CD8-positive, alpha-beta memory T cell (primary cell): ENCODE data around the gene ITGAE. TPM values are rescaled to one million over a fixed set of nuclear protein-coding genes. Genes with fewer than 3 reads are reported as not detected.

Source experiments
- CTCF ChIA-PET: fragments of 350-600 bp; sonication (Branson Sonifier 250); formaldehyde crosslinking; loops from one replicate; lab custom pipeline; 2021; ENCODE audit warnings: antibody characterized with exemption; lab: Charles Lee
- POLR2A ChIA-PET: fragments of 350-600 bp; sonication (Branson Sonifier 250); formaldehyde crosslinking; loops from one replicate; lab custom pipeline; 2021; ENCODE audit warnings: antibody characterized with exemption; lab: Charles Lee
- DNase-seq, 5 donors: peaks; one replicate each; pipeline versions ENCODE4 v3.0.0 to v3.0.0-alpha.2; 2020 to 2022; ENCODE audit warnings: mixed read lengths in 1 of 5
- H3K27ac ChIP-seq: one replicate; pipeline ENCODE4 v1.7.0; 2013; ENCODE audit warnings: low read depth, mild to moderate bottlenecking, low read length, moderate library complexity
- H3K27me3 ChIP-seq: 2 replicates; pipeline ENCODE4 v1.7.0; 2013; ENCODE audit warnings: low read length, mild to moderate bottlenecking; ENCODE audit not compliant: insufficient read depth, poor library complexity, severe bottlenecking
- H3K36me3 ChIP-seq: 2 replicates; pipeline ENCODE4 v1.7.0; 2013; ENCODE audit warnings: mild to moderate bottlenecking, low read length, moderate library complexity; ENCODE audit not compliant: insufficient read depth
- H3K4me1 ChIP-seq: 2 replicates; pipeline ENCODE4 v1.7.0; 2013; ENCODE audit warnings: mild to moderate bottlenecking, low read length, moderate library complexity; ENCODE audit not compliant: insufficient read depth
- H3K4me3 ChIP-seq: 2 replicates; pipeline ENCODE4 v1.7.0; 2013; ENCODE audit warnings: mild to moderate bottlenecking, low read length
- H3K9me3 ChIP-seq: 2 replicates; pipeline ENCODE4 v1.7.0; 2013; ENCODE audit warnings: mild to moderate bottlenecking, low read length
- H3K27ac Mint-ChIP-seq, 8 donors: one replicate each; pipeline ENCODE4 v1.8.0; 2020 to 2021; ENCODE audit warnings: mixed read lengths in 8 of 8, mild to moderate bottlenecking in 6 of 8, inconsistent platforms in 3 of 8, moderate library complexity in 3 of 8
- H3K27me3 Mint-ChIP-seq, 2 donors: one replicate each; pipeline ENCODE4 v1.8.0; 2020 to 2021; ENCODE audit warnings: mixed read lengths in 2 of 2, mild to moderate bottlenecking in 1 of 2, moderate library complexity in 1 of 2
- H3K36me3 Mint-ChIP-seq, 3 donors: one replicate each; pipeline ENCODE4 v1.8.0; 2020 to 2021; ENCODE audit warnings: mixed read lengths in 3 of 3, inconsistent platforms in 1 of 3, mild to moderate bottlenecking in 1 of 3
- H3K4me1 Mint-ChIP-seq, 3 donors: one replicate each; pipeline ENCODE4 v1.8.0; 2020 to 2021; ENCODE audit warnings: mixed read lengths in 3 of 3, inconsistent platforms in 1 of 3, mild to moderate bottlenecking in 1 of 3
- H3K4me3 Mint-ChIP-seq, 7 donors: one replicate each; pipeline ENCODE4 v1.8.0; 2020 to 2021; ENCODE audit warnings: mixed read lengths in 7 of 7, mild to moderate bottlenecking in 6 of 7, moderate library complexity in 4 of 7, inconsistent platforms in 2 of 7
- H3K9me3 Mint-ChIP-seq, 5 donors: one replicate each; pipeline ENCODE4 v1.8.0; 2020 to 2022; ENCODE audit warnings: mixed read lengths in 5 of 5, mild to moderate bottlenecking in 3 of 5, moderate library complexity in 2 of 5, inconsistent platforms in 1 of 5
- polyA plus RNA-seq: library from polyadenylated mRNA; unstranded; fragments of 300-500 nt; fragmentation: Illumina TruSeq; gene quantifications from one replicate; pipeline ENCODE4 v1.2.3, GENCODE V29; 2021
- total RNA-seq, 2 experiments: library from RNA; stranded (reverse); gene quantifications; one replicate each; pipeline ENCODE4 v1.2.3, GENCODE V29; 2021

Gene ITGAE
- total and polyA plus RNA-seq, 3 experiments from 2014 or later = 46.6 to 66.6 (median 47.3) TPM

DNA sequence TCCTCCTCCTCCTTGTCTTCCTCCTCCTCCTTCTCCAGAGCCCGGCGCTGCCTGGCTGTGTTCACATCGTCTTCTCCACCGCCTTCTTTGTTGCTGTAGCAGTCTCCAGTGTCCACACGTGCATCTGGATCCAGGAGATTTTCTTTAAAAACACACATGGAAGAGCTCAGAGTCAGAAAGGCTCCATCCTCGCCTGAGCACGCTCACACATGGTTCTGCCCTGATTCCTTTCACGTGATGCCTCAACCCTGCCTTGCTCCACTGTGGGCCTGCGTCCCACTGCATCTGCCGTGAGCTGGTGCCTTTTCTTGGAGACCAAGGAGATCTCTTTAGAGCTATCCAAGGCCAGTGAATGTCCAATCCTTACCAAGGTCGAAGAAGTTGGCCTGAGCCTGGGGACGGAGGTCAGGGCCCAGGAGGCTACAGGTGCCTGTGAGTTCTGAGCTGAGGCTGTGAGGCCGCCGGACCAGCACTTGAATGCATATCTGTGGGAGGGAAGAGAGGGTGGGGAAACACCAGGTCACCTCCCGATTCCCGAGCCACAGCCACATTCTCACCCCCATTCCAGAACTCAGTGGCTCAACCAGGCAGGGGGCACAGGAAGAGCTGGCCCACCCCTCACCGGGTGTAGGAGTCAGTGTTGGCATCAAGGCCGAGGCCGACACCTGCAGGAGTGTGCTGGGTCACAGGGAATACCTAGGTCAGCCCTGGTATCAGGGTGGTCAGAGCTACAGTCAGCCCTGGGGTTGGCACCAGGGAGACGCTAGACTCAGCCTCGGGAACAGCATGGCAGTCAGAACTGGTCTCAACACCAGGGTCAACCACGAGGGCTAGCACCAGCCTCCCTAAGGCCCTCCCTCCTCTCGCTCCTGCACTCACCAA lies 39.7 kb downstream of the ITGAE start:
- CTCF ChIA-PET = interaction anchor here (0.9 to 5.9 kb wide), 4 partner anchors 23 to 85 kb away, joined by 3 to 36 read pairs (median 6); partner anchors contain the start of gene NCBP3
- Histone ChIP-seq H3K4me3 (no peak overlapping the region), H3K27me3 (no peaks in the 10 kb centered on the region), H3K9me3 (no peaks in the 10 kb centered on the region), H3K36me3 (no peaks in the 10 kb centered on the region), H3K27ac (no peak overlapping the region), H3K4me1 (peaks cover 32% of the 10 kb centered on the region)
- Mint-ChIP-seq H3K27me3 (peaks cover 0 to 3% of the 10 kb centered on the region in 2 donors), H3K9me3 (no peaks in the 10 kb centered on the region), H3K4me3 (peak overlapping the region in 2 of 7 donors; percentile 27 to 34), H3K36me3 (peaks cover 0 to 36% (median 11%) of the 10 kb centered on the region in 3 donors), H3K27ac (peak overlapping the region in 5 of 8 donors; percentile 13 to 84 (median 33)), H3K4me1 (peaks cover 28 to 53% (median 42%) of the 10 kb centered on the region in 3 donors)
- POLR2A ChIA-PET = interaction anchor here (0.9 to 1.2 kb wide), 3 partner anchors 9 to 39 kb away, joined by 3 to 4 read pairs (median 3); no protein-coding TSS in a partner anchor
- no peak for DNase-seq

DNA sequence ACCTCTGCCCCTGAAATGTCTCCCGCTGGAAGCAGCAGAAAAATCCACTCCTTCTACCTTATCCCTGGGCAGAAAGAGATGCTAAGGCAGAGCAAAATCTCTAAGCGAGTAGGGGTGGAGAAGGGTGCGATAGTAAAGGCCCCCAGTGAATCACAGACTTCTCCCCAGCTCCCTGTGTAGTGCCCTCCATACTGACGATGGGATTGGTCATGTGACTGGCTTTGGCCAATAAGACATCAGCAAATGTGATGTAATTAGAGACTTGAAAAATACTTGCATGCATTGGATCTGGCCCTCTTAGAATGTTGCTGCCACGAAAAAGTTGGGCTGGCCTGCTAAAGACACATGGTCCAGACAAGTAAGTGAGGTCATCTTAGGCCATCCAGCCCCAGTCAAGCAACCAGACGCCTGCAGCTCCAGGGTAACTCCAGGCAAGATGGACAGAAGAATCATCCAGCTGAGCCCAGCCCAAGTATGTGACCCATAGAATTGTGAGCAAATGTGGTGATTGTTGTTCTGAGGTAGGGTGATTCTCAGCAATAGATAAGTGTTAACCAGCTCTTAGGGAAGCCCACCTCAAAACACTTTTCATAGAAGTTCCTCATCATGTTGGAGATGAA lies 41.3 kb downstream of the ITGAE start:
- ChIA-PET POLR2A (no interaction called here), CTCF (interaction anchor here (5.9 kb wide), 1 partner anchor 22 kb away, joined by 36 read pairs; no protein-coding TSS in a partner anchor)
- Histone ChIP-seq H3K27me3 (no peaks in the 10 kb centered on the region), H3K4me1 (peaks cover 28% of the 10 kb centered on the region), H3K4me3 (no peak overlapping the region), H3K27ac (no peak overlapping the region), H3K36me3 (no peaks in the 10 kb centered on the region), H3K9me3 (no peaks in the 10 kb centered on the region)
- peaks cover 0 to 39% (median 11%) of the 10 kb centered on the region in 3 donors for H3K36me3 Mint-ChIP-seq
- DNase-seq = no peak
- H3K4me1 Mint-ChIP-seq = peaks cover 20 to 48% (median 27%) of the 10 kb centered on the region in 3 donors
- no peaks in the 10 kb centered on the region for H3K9me3 Mint-ChIP-seq
- H3K27ac Mint-ChIP-seq = peak overlapping the region in 3 of 8 donors; percentile 40 to 68 (median 44)
- H3K4me3 Mint-ChIP-seq = peak overlapping the region in 1 of 7 donors; percentile 41
- H3K27me3 Mint-ChIP-seq = no peaks in the 10 kb centered on the region

DNA sequence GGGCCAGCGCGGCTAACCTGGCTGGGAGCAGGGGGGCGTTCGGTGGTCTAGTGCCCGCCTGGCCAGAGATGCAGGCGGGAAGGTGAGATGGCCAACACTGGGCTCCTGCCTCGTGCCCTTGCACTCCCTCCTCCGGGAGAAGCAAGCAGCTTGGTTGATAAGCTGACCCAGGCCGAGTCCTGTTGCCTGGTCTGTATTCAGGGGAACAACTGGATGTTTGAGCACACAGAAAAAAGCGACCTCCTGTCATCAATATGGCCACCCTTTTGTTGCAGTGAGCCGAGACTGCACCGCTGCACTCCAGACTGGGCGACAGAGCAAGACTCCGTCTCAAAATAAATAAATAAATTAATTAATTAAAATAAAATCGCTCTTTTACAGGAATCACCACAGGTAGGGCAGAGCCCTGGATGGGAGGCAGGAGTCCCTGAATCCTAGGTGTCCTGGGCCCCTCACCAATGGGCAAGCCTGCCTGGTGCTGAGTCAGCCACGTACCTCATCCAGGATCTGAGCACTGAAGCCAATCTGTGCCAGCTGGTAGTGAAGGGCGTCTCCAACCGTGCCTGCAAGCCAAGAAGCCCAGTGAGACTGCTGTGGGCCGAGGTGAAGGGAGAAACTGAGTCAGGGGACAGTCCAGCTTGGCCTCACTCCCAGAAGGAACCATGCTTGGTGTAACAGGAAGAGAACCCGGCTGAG lies 45.5 kb downstream of the ITGAE start:
- DNase-seq = no peak
- peak overlapping the region in 5 of 7 donors; percentile 15 to 83 (median 23) for H3K4me3 Mint-ChIP-seq
- POLR2A ChIA-PET = interaction anchor here (0.5 to 0.6 kb wide), 3 partner anchors 34 to 1991 kb away, joined by 3 to 6 read pairs (median 5); no protein-coding TSS in a partner anchor
- peaks cover 24% of the 10 kb centered on the region for H3K4me1 ChIP-seq
- H3K27ac ChIP-seq = peak overlapping the region; percentile 59
- peaks cover 0 to 35% (median 7%) of the 10 kb centered on the region in 3 donors for H3K36me3 Mint-ChIP-seq
- H3K27ac Mint-ChIP-seq = peak overlapping the region in 7 of 8 donors; percentile 42 to 86 (median 74)
- no peaks in the 10 kb centered on the region for H3K36me3 ChIP-seq
- CTCF ChIA-PET = interaction anchor here (1.2 to 9.8 kb wide), 3 partner anchors 11 to 72 kb away, joined by 3 to 85 read pairs (median 7); no protein-coding TSS in a partner anchor
- H3K9me3 Mint-ChIP-seq = no peaks in the 10 kb centered on the region
- H3K27me3 Mint-ChIP-seq = no peaks in the 10 kb centered on the region
- peak overlapping the region; percentile 37 for H3K4me3 ChIP-seq
- H3K4me1 Mint-ChIP-seq = peaks cover 17 to 43% (median 24%) of the 10 kb centered on the region in 3 donors
- H3K27me3 ChIP-seq = no peaks in the 10 kb centered on the region
- H3K9me3 ChIP-seq = no peaks in the 10 kb centered on the region

DNA sequence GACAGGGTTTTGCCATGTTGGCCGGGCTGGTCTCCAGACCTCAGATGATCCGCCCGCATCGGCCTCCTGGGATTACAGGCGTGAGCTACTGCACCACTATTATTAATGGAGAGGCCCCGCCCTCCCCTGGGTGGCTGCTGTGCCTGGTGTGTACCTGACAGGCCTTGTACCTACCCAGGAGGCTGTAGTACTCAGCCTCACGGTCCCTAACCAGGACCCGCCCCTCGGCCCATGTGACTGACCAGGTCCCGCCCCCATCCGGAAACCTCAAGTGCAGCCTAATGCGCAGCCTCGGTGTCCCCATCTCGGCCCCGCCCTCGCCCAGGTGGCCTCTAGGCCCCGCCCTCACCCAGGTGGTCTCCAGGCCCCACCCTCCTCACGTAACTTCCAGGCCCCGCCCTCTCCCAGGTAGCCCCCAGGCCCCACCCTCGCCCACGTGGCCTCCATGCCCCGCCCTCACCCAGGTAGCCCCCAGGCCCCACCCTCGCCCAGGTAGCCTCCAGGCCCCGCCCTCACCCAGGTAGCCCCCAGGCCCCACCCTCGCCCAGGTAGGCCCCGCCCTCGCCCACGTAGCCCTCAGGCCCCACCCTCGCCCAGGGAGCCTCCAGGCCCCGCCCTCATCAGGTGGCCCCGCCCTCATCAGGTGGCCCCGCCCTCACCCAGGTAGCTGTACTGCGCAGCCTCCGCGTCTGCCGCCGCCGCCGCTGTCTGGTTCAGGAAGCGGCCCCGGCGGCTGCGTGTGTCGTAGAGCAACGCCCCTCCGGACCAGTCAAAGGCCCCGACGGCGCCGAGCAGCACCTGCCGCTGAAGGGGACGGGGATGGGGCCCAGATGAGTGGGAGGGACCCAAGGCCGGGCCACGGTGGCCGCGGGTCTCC lies 46.3 kb downstream of the ITGAE start:
- H3K4me1 Mint-ChIP-seq = peaks cover 23 to 45% (median 25%) of the 10 kb centered on the region in 3 donors
- H3K27me3 Mint-ChIP-seq = no peaks in the 10 kb centered on the region
- H3K9me3 ChIP-seq = no peaks in the 10 kb centered on the region
- CTCF ChIA-PET = interaction anchor here (1.0 to 9.8 kb wide), 4 partner anchors 17 to 91 kb away, joined by 3 to 85 read pairs (median 5); partner anchors contain the start of gene NCBP3
- peaks cover 0 to 31% (median 2%) of the 10 kb centered on the region in 3 donors for H3K36me3 Mint-ChIP-seq
- POLR2A ChIA-PET = interaction anchor here (0.5 to 1.3 kb wide), 4 partner anchors 33 to 1990 kb away, joined by 3 to 6 read pairs (median 4); partner anchors contain the start of gene NCBP3
- H3K27ac Mint-ChIP-seq = peak overlapping the region in 4 of 8 donors; percentile 42 to 83 (median 64)
- no peaks in the 10 kb centered on the region for H3K27me3 ChIP-seq
- H3K36me3 ChIP-seq = no peaks in the 10 kb centered on the region
- H3K4me3 Mint-ChIP-seq = peak overlapping the region in 3 of 7 donors; percentile 19 to 83 (median 30)
- peaks cover 31% of the 10 kb centered on the region for H3K4me1 ChIP-seq
- peak; percentile 69 to 88 (median 78) for DNase-seq
- H3K4me3 ChIP-seq = peak overlapping the region; percentile 37
- no peaks in the 10 kb centered on the region for H3K9me3 Mint-ChIP-seq
- H3K27ac ChIP-seq = peak overlapping the region; percentile 59

DNA sequence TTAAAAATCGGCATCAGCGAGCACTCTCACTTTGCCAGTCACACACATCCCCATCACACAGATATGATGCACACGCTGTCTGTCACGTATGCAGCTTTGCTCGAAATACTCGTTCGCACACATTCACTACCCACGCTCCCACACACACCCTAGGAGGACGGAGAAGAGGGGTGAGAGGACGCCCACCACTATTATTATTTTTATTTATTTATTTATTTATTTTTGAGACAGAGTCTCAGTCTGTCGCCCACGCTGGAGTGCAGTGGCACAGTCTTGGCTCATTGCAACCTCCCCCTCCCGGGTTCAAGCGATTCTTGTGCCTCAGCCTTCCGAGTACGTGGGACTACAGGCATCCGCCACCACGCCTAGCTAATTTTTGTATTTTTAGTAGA lies 46.9 kb downstream of the ITGAE start:
- CTCF ChIA-PET = interaction anchor here (1.0 to 9.8 kb wide), 3 partner anchors 16 to 92 kb away, joined by 3 to 85 read pairs (median 3); partner anchors contain the start of gene NCBP3
- Histone ChIP-seq H3K4me3 (no peak overlapping the region), H3K9me3 (no peaks in the 10 kb centered on the region), H3K36me3 (no peaks in the 10 kb centered on the region), H3K27ac (no peak overlapping the region), H3K27me3 (no peaks in the 10 kb centered on the region), H3K4me1 (peaks cover 31% of the 10 kb centered on the region)
- H3K9me3 Mint-ChIP-seq = no peaks in the 10 kb centered on the region
- POLR2A ChIA-PET = interaction anchor here (1.3 kb wide), 1 partner anchor 92 kb away, joined by 3 read pairs; the partner anchor contains the start of gene NCBP3
- H3K4me3 Mint-ChIP-seq = peak overlapping the region in 1 of 7 donors; percentile 29
- peak overlapping the region in 7 of 8 donors; percentile 12 to 85 (median 61) for H3K27ac Mint-ChIP-seq
- no peaks in the 10 kb centered on the region for H3K27me3 Mint-ChIP-seq
- peaks cover 23 to 47% (median 23%) of the 10 kb centered on the region in 3 donors for H3K4me1 Mint-ChIP-seq
- H3K36me3 Mint-ChIP-seq = peaks cover 0 to 28% (median 0%) of the 10 kb centered on the region in 3 donors
- no peak for DNase-seq

DNA sequence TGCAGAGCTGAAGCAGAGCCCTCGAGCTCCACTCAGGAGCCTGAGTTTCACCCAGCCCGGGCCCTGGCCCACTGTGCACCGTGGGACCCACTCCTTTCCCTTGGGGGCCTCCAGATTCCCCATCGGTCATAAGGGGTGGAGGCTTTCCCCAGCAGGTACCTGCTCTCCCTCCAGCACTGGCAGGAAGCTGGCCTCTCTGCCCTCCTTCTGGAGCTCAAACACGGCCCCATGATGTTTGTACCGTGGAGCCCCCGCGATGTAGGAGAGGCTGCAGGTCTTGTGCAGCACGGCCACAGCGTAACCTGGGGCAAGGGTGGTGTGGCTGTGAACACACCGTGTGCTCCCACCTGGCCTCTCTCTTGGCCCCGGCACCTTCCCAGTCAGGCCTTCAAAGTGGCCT lies 47.4 kb downstream of the ITGAE start:
- peak overlapping the region in 1 of 7 donors; percentile 29 for H3K4me3 Mint-ChIP-seq
- ChIA-PET CTCF (interaction anchor here (1.4 to 9.8 kb wide), 4 partner anchors 11 to 74 kb away, joined by 3 to 85 read pairs (median 5); no protein-coding TSS in a partner anchor), POLR2A (interaction anchor here (1.1 to 1.3 kb wide), 2 partner anchors 9 to 92 kb away, joined by 3 to 4 read pairs; partner anchors contain the start of gene NCBP3)
- Histone ChIP-seq H3K27ac (no peak overlapping the region), H3K9me3 (no peaks in the 10 kb centered on the region), H3K4me1 (peaks cover 34% of the 10 kb centered on the region), H3K4me3 (no peak overlapping the region), H3K27me3 (no peaks in the 10 kb centered on the region), H3K36me3 (no peaks in the 10 kb centered on the region)
- H3K4me1 Mint-ChIP-seq = peaks cover 27 to 51% (median 28%) of the 10 kb centered on the region in 3 donors
- peak overlapping the region in 2 of 8 donors; percentile 64 to 83 for H3K27ac Mint-ChIP-seq
- DNase-seq = no peak
- H3K36me3 Mint-ChIP-seq = peaks cover 0 to 31% (median 0%) of the 10 kb centered on the region in 3 donors
- H3K9me3 Mint-ChIP-seq = no peaks in the 10 kb centered on the region
- H3K27me3 Mint-ChIP-seq = no peaks in the 10 kb centered on the region
